ENCODE measurements around the gene MYCBPAP.

MYCBPAP gene

GRCh38 chr17:50563092-50563511, 54.9 kb downstream of the MYCBPAP start:
- POLR2A ChIA-PET = no interaction called here
- no peak for TF ChIP-seq CTCF (IDR thresholded peaks at IDR 0.05; ENCODE audit: control extremely low read depth, extremely low read depth, low read depth, missing control alignments)
- CTCF ChIA-PET = interaction anchor here (1.2 to 4.5 kb wide), 2 partner anchors 11 to 12 kb away, joined by 4 to 27 read pairs; no protein-coding TSS in a partner anchor
- DNase-seq (ENCODE audit: extremely low spot score) = no peak

GRCh38 chr17:50564916-50565315, 56.7 kb downstream of the MYCBPAP start:
- DNase-seq (ENCODE audit: extremely low spot score) = no peak
- TF ChIP-seq CTCF (IDR thresholded peaks at IDR 0.05; ENCODE audit: control extremely low read depth, extremely low read depth, low read depth, missing control alignments) = no peak
- ChIA-PET CTCF (no interaction called here), POLR2A (no interaction called here)

- no peak for TF ChIP-seq CTCF (IDR thresholded peaks at IDR 0.05; ENCODE audit: control extremely low read depth, extremely low read depth, low read depth, missing control alignments)
- CTCF ChIA-PET = no interaction called here
- POLR2A ChIA-PET = no interaction called here
- DNase-seq (ENCODE audit: extremely low spot score) = no peak
Measured at GRCh38 chr17:50565402-50566350, 57.4 kb downstream of the MYCBPAP start.

- POLR2A ChIA-PET = no interaction called here
- no peak for TF ChIP-seq CTCF (IDR thresholded peaks at IDR 0.05; ENCODE audit: control extremely low read depth, extremely low read depth, low read depth, missing control alignments)
Measured at GRCh38 chr17:50566886-50567285, 58.6 kb downstream of the MYCBPAP start.

GRCh38 chr17:50568659-50569058, 60.4 kb downstream of the MYCBPAP start:
- DNase-seq (ENCODE audit: extremely low spot score) = no peak
- ChIA-PET CTCF (interaction anchor here (1.2 kb wide), 2 partner anchors 10 to 62 kb away, joined by 3 read pairs; no protein-coding TSS in a partner anchor), POLR2A (no interaction called here)
- no peak for TF ChIP-seq CTCF (IDR thresholded peaks at IDR 0.05; ENCODE audit: control extremely low read depth, extremely low read depth, low read depth, missing control alignments)

More at GRCh38 chr17:50566886-50567285, 58.6 kb downstream of the MYCBPAP start:
- no peak for DNase-seq (ENCODE audit: extremely low spot score)
- CTCF ChIA-PET = no interaction called here

GRCh38 chr17:50569592-50569991, 61.4 kb downstream of the MYCBPAP start:
- no peak for TF ChIP-seq CTCF (IDR thresholded peaks at IDR 0.05; ENCODE audit: control extremely low read depth, extremely low read depth, low read depth, missing control alignments)
- no peak for DNase-seq (ENCODE audit: extremely low spot score)

More at GRCh38 chr17:50569592-50569991, 61.4 kb downstream of the MYCBPAP start:
- ChIA-PET CTCF (interaction anchor here (1.2 kb wide), 1 partner anchor 19 kb away, joined by 3 read pairs; no protein-coding TSS in a partner anchor), POLR2A (no interaction called here)

All from GM10248 (cell line).